ENCODE results near the gene FBXW9. TPM values are rescaled to one million over a fixed set of nuclear protein-coding genes. Genes with fewer than 3 reads are reported as not detected.
A peak's percentile ranks its signal among the peaks of the same experiment; 100 is the strongest.

Gene FBXW9
- total RNA-seq, 4 donors from 2014 or later = 9.6 to 13.4 (median 11.9) TPM

DNA sequence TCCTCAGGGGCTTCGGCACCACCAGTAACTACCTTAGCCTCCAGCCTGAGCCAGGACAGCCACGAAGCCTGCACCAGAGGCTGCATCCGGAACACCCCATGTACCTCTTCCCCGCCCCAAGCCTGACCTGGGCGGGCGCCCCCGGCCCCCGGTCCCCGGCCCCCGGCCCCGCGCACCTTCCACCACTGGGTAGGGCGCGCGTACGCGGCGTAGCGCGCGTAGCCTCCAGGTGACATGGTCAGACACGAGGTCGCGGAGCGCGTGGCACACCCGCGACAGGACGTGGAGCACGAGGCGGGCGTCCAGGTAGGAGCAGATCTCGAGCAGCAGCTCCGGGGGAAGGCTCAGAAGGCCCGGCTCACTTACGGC, 450 bp downstream of the FBXW9 start:
- no peak for DNase-seq
- intact Hi-C loops (cut with DNase I) = no loop called here
- 0% methylated on average over 1 to 2 of the region's 36 CpGs for WGBS, 2 donors

DNA sequence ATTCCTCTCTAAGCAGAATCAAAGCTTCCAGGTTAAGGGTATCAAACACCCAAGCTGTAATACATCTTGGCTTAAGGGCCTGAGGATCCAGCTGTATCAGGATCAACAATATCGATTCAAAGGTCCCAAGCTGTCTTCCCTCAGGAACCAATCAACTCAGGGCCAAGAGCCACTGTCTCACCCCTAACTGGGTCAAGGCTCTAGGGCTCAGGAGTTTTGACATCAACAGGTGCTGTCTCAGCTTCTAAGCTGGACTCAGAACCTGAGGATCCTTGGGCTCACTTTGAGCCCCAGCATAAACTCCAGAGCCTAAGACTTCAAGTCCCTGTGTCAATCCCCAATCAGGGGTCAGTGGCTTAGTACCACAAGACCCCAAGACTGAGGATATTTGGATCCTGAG, 917 bp downstream of the FBXW9 start:
- WGBS, 2 donors = 60 to 82% methylated on average over 1 of the region's 1 CpG
- TF ChIP-seq POLR2A (IDR thresholded peaks at IDR 0.05) = no peak
- TF ChIP-seq, protein P1, sequence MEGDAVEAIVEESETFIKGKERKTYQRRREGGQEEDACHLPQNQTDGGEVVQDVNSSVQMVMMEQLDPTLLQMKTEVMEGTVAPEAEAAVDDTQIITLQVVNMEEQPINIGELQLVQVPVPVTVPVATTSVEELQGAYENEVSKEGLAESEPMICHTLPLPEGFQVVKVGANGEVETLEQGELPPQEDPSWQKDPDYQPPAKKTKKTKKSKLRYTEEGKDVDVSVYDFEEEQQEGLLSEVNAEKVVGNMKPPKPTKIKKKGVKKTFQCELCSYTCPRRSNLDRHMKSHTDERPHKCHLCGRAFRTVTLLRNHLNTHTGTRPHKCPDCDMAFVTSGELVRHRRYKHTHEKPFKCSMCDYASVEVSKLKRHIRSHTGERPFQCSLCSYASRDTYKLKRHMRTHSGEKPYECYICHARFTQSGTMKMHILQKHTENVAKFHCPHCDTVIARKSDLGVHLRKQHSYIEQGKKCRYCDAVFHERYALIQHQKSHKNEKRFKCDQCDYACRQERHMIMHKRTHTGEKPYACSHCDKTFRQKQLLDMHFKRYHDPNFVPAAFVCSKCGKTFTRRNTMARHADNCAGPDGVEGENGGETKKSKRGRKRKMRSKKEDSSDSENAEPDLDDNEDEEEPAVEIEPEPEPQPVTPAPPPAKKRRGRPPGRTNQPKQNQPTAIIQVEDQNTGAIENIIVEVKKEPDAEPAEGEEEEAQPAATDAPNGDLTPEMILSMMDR (IDR thresholded peaks at IDR 0.05) = no peak
- Histone ChIP-seq H3K4me3 (peak overlapping the region; percentile 80 to 97 (median 90)), H3K27ac (peak overlapping the region in 2 of 4 donors; percentile 82 to 90), H3K27me3 (no peaks in the 10 kb centered on the region), H3K4me1 (peaks cover 16 to 24% (median 17%) of the 10 kb centered on the region in 3 donors), H3K9me3 (no peaks in the 10 kb centered on the region), H3K36me3 (peaks cover 0 to 37% (median 5%) of the 10 kb centered on the region in 3 donors)
- DNase-seq = no peak
- intact Hi-C loops (cut with DNase I) = no loop called here

More for the DNA sequence above, 450 bp downstream of the FBXW9 start:
- Histone ChIP-seq H3K4me1 (peaks cover 16 to 24% (median 17%) of the 10 kb centered on the region in 3 donors), H3K9me3 (no peaks in the 10 kb centered on the region), H3K4me3 (peak overlapping the region; percentile 80 to 97 (median 90)), H3K27me3 (no peaks in the 10 kb centered on the region), H3K36me3 (peaks cover 3 to 42% (median 10%) of the 10 kb centered on the region in 3 donors), H3K27ac (peak overlapping the region in 3 of 4 donors; percentile 82 to 95 (median 90))
- TF ChIP-seq, protein P1 (IDR thresholded peaks at IDR 0.05) = no peak
- no peak for TF ChIP-seq POLR2A (IDR thresholded peaks at IDR 0.05)

DNA sequence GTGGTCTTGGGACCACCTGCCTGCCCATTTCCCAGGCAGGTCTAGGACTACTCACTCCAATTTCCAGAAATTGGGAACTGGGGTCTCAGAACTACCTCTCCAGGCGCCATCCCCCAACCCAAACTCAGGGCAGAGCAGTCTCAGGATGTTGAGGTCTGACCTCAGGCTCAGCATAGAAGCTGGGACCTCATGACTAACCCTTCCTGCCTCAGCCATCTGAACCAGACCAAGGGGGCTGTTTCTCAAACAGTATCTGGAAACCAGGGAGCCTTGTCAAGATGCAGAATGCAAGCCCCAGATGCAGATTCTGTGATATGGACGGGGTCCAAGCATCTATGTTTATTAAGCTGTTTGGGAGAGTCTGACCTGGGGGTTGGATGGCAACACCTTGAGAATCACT, 1.3 kb downstream of the FBXW9 start:
- peak overlapping the region in 1 of 4 donors; percentile 88 for H3K4me3 ChIP-seq
- H3K9me3 ChIP-seq = no peaks in the 10 kb centered on the region
- no peak overlapping the region for H3K27ac ChIP-seq
- no peak for DNase-seq
- WGBS, 2 donors = 80 to 88% methylated on average over 1 of the region's 2 CpGs
- intact Hi-C loops (cut with DNase I) = no loop called here
- H3K4me1 ChIP-seq = peaks cover 16 to 24% (median 17%) of the 10 kb centered on the region in 3 donors
- TF ChIP-seq, protein P1 (IDR thresholded peaks at IDR 0.05) = no peak
- TF ChIP-seq POLR2A (IDR thresholded peaks at IDR 0.05) = no peak
- H3K36me3 ChIP-seq = peaks cover 0 to 33% (median under 1%) of the 10 kb centered on the region in 3 donors
- no peaks in the 10 kb centered on the region for H3K27me3 ChIP-seq

DNA sequence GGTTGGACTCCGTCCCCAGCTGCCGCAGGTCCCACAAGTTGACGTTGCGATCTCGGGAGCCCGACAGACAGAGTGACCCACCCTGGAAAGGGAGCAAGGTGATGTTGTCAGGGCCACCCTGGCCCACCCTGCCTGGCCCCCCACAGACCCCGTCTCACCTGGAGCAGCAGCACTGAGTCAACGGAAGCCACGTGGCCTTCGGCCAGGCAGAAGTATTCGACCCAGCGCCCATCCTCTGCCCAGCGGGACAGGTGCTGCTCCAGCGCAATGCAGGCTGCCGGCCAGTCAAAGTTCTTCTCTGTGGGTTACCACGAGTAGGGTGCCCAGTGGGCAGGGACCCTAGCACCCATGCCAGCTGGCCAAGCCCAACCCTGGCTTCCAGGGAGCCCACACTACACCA, 1.8 kb downstream of the FBXW9 start:
- Histone ChIP-seq H3K4me1 (peaks cover 16 to 24% (median 17%) of the 10 kb centered on the region in 3 donors), H3K27ac (no peak overlapping the region), H3K4me3 (no peak overlapping the region), H3K27me3 (no peaks in the 10 kb centered on the region), H3K9me3 (no peaks in the 10 kb centered on the region), H3K36me3 (peaks cover 0 to 31% (median 0%) of the 10 kb centered on the region in 3 donors)
- intact Hi-C loops (cut with DNase I) = no loop called here
- WGBS, 2 donors = 90 to 96% methylated on average over 2 to 5 of the region's 16 CpGs
- DNase-seq = no peak
- no peak for TF ChIP-seq POLR2A (IDR thresholded peaks at IDR 0.05)

DNA sequence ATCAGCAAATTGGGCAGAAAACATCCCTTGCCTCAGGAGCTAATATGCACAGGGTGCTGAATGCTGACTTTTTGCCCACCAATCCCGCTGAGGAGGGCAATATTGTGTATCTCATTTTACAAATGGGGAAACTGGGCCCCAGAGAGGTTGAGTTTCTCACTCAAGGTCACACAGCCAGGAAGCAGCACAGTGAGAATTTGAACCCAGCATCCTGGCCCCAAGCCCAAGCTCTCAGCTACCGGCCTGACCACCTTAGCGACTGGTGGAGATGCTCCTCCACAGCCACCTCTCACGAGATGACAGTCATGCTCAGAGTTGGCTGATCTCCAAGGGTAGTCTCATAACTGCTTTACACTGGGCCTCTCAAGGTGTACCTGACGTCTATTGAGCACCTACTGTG, 3.5 kb downstream of the FBXW9 start:
- Histone ChIP-seq H3K4me1 (peaks cover 16 to 24% (median 17%) of the 10 kb centered on the region in 3 donors), H3K36me3 (peaks cover 0 to 25% (median 0%) of the 10 kb centered on the region in 3 donors), H3K9me3 (no peaks in the 10 kb centered on the region), H3K27me3 (no peaks in the 10 kb centered on the region), H3K27ac (no peak overlapping the region), H3K4me3 (no peak overlapping the region)
- 79 to 84% methylated on average over 3 of the region's 5 CpGs for WGBS, 2 donors
- DNase-seq = no peak
- intact Hi-C loops (cut with DNase I) = no loop called here
- no peak for TF ChIP-seq POLR2A (IDR thresholded peaks at IDR 0.05)
- TF ChIP-seq, protein P1 (IDR thresholded peaks at IDR 0.05) = no peak
